BE2C (cell line): ENCODE measurements around the gene INTU.

Experiments
- DNase-seq: peaks from one replicate; pipeline ENCODE4 v3.0.0-alpha.2; 2020
- H3K27me3 ChIP-seq: fragments of 250-450 bp; sonication (Bioruptor Pico); 2 replicates; pipeline ENCODE4 v1.5.1; 2020; ENCODE audit warnings: mild to moderate bottlenecking
- H3K36me3 ChIP-seq: fragments of 250-450 bp; sonication (Bioruptor Pico); 2 replicates; pipeline ENCODE4 v1.5.1; 2020; ENCODE audit warnings: mild to moderate bottlenecking
- H3K4me1 ChIP-seq: fragments of 250-450 bp; sonication (Bioruptor Pico); 2 replicates; pipeline ENCODE4 v1.5.1; 2020
- H3K4me3 ChIP-seq: 2 replicates; pipeline ENCODE4 v1.5.1; 2011; ENCODE audit warnings: low read depth, low read length
- H3K9me3 ChIP-seq: fragments of 250-450 bp; sonication (Bioruptor Pico); 2 replicates; pipeline ENCODE4 v1.5.1; 2020
- CTCF ChIP-seq: IDR thresholded peaks from 2 replicates; pipeline ENCODE4 v1.5.1; 2012; ENCODE audit warnings: mild to moderate bottlenecking, low read depth, low read length

INTU gene

GRCh38 chr4:127771535-127772275 is 138.9 kb downstream of the INTU start:
- H3K9me3 ChIP-seq, result no peaks in the 10 kb centered on the region
- H3K4me1 ChIP-seq, result no peaks in the 10 kb centered on the region; the same call in 1 of the 2 replicates
- DNase-seq, result no peak
- H3K27me3 ChIP-seq, result no peaks in the 10 kb centered on the region
- H3K36me3 ChIP-seq, result no peaks in the 10 kb centered on the region
- H3K4me3 ChIP-seq, result no peak overlapping the region
- TF ChIP-seq CTCF, result no peak

- DNase-seq, result no peak
- Histone ChIP-seq H3K4me1 (no peaks in the 10 kb centered on the region; the same call in 1 of the 2 replicates), H3K36me3 (no peaks in the 10 kb centered on the region), H3K27me3 (no peaks in the 10 kb centered on the region), H3K9me3 (no peaks in the 10 kb centered on the region), H3K4me3 (no peak overlapping the region)
- no peak for TF ChIP-seq CTCF
Observed at GRCh38 chr4:127772769-127773671, 140.3 kb downstream of the INTU start.

- H3K9me3 ChIP-seq, result no peaks in the 10 kb centered on the region
- H3K27me3 ChIP-seq, result no peaks in the 10 kb centered on the region
- no peak overlapping the region for H3K4me3 ChIP-seq
- TF ChIP-seq CTCF, result no peak
- no peaks in the 10 kb centered on the region; the same call in 1 of the 2 replicates for H3K4me1 ChIP-seq
- DNase-seq, result no peak
- no peaks in the 10 kb centered on the region for H3K36me3 ChIP-seq
Observed at GRCh38 chr4:127775843-127776242, 143.1 kb downstream of the INTU start.
